ENCODE measurements around the gene FMN2.

GRCh38 chr1:240478536-240478935 is 386.9 kb downstream of the FMN2 start:
- no peak for TF ChIP-seq ZNF311 (tag by site-specific recombination; IDR thresholded peaks at IDR 0.05; ENCODE audit: borderline replicate concordance)
- TF ChIP-seq PBX3 (CRISPR knock-in tag; IDR thresholded peaks at IDR 0.05) = no peak
- TF ChIP-seq ZNF146 (tag by site-specific recombination; IDR thresholded peaks at IDR 0.05) = no peak
- no peak for TF ChIP-seq CTCF (tag by site-specific recombination; IDR thresholded peaks at IDR 0.05)
- TF ChIP-seq ZBTB21 (tag by site-specific recombination; IDR thresholded peaks at IDR 0.05) = no peak
- TF ChIP-seq ZNF776 (tag by site-specific recombination; IDR thresholded peaks at IDR 0.05; ENCODE audit: borderline replicate concordance) = no peak
- TF ChIP-seq YY1 (tag by site-specific recombination; IDR thresholded peaks at IDR 0.05) = no peak
